Hepatocyte (in vitro differentiated cells): ENCODE measurements around the gene GPC4.

Source experiments
- EZH2 ChIP-seq: fragments of 200-600 bp; sonication (generic); IDR thresholded peaks from 2 replicates; pipeline ENCODE4 v1.6.1; 2016; ENCODE audit warnings: antibody characterized with exemption, mild to moderate bottlenecking, borderline replicate concordance
- EZH2phosphoT487 ChIP-seq: fragments of 200-600 bp; sonication (generic); IDR thresholded peaks from one replicate; pipeline ENCODE4 v1.6.1; 2018; ENCODE audit warnings: antibody characterized with exemption, mild to moderate bottlenecking, low read depth, moderate library complexity; ENCODE audit not compliant: unreplicated experiment, severe bottlenecking
- TF ChIP-seq, protein P1 (sequence below): fragments of 200-600 bp; sonication (generic); IDR thresholded peaks from 2 replicates; pipeline ENCODE4 v1.5.1; 2016; ENCODE audit warnings: antibody characterized with exemption, mild to moderate bottlenecking; ENCODE audit not compliant: poor library complexity

DNA sequence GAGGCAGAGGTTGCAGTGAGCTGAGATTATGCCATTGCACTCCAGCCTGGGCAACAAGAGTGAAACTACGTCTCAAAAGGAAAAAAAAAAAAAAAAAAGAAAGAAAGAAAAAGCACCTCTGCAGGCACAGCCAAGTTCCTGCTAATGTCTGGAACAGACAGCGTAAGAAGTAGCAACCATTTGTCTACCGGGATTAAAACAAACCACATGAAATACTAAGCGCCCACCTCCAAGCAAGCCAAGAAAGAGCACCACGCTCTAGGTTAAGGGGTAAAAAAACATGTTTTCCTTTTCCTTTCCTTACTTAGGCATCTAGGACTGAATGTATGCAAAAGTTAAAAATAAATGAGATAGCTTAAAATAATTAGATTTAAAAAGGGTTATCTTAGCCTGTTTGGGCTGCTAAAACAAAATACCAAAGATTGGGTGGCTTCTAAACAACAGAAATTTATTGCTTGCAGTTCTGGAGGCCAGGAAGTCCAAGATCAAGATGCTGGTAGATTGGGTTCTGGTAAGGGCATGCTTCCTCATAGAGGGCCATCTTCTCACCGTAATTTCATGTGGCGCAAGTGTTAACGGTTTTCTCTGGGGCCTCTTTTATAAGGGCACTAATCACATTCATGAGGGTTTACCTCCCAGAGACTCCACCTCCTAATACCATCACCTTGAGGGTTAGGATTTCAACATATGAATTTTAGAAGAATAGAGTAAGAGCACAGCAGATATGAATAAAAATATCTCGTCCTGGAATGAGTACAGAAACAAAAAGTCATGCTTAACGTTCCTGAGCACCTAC lies 12.3 kb downstream of the GPC4 start:
- TF ChIP-seq, protein P1, sequence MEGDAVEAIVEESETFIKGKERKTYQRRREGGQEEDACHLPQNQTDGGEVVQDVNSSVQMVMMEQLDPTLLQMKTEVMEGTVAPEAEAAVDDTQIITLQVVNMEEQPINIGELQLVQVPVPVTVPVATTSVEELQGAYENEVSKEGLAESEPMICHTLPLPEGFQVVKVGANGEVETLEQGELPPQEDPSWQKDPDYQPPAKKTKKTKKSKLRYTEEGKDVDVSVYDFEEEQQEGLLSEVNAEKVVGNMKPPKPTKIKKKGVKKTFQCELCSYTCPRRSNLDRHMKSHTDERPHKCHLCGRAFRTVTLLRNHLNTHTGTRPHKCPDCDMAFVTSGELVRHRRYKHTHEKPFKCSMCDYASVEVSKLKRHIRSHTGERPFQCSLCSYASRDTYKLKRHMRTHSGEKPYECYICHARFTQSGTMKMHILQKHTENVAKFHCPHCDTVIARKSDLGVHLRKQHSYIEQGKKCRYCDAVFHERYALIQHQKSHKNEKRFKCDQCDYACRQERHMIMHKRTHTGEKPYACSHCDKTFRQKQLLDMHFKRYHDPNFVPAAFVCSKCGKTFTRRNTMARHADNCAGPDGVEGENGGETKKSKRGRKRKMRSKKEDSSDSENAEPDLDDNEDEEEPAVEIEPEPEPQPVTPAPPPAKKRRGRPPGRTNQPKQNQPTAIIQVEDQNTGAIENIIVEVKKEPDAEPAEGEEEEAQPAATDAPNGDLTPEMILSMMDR = no peak
- TF ChIP-seq EZH2phosphoT487 (no peak), EZH2 (no peak)
